Lower lobe of right lung (tissue), 1 donor: Measurements from ENCODE around the gene DAPL1. TPM values are rescaled to one million over a fixed set of nuclear protein-coding genes. Genes with fewer than 3 reads are reported as not detected.

Source experiments
- total RNA-seq: library from RNA; stranded (reverse); fragmentation: NEBNext Ultra II Directional; extraction: Animal tissue kit (Norgen Biotek cat#: 25700); gene quantifications from one replicate; pipeline ENCODE4 v1.2.1, GENCODE V29; 2021
- donor health status: DM: no; HTN: yes; CAD: no; lungs with severe emphysema.

DAPL1 gene
- total RNA-seq, 1 donor from 2014 or later: not detected

Other genes with a start within 250 kb of the DAPL1 start
- 39.5 TPM for gene TANC1, start 173.3 kb downstream of the DAPL1 start, total RNA-seq